22Rv1 (cell line): ENCODE results near the gene MICA.

Experiments used
- CTCF ChIP-seq: fragments of 450-650 bp; IDR thresholded peaks from 2 replicates; pipeline ENCODE4 v1.5.1; 2017; ENCODE audit warnings: mild to moderate bottlenecking
- ZFX ChIP-seq: fragments of 450-650 bp; IDR thresholded peaks from 2 replicates; pipeline ENCODE4 v1.6.1; 2017; ENCODE audit warnings: antibody characterized with exemption, borderline replicate concordance

- TF ChIP-seq CTCF (no peak), ZFX (no peak)
Observed at GRCh38 chr6:31420546-31420945, 17.2 kb downstream of the MICA start.
